Smooth muscle cell (in vitro differentiated cells): ENCODE data around the gene NHEJ1. TPM values are rescaled to one million over a fixed set of nuclear protein-coding genes. Genes with fewer than 3 reads are reported as not detected.
A peak's percentile ranks its signal among the peaks of the same experiment; 100 is the strongest.

ENCODE experiments used
- DNase-seq: peaks from one replicate; lab custom pipeline; 2025; ENCODE audit not compliant: unreplicated experiment; lab: John Stamatoyannopoulos, UW
- H2AFZ ChIP-seq: fragments of 200-600 bp; sonication (generic); 2 replicates; pipeline ENCODE4 v1.6.0; 2016; ENCODE audit warnings: antibody characterized with exemption, low read depth, mild to moderate bottlenecking
- H3F3A ChIP-seq: fragments of 200-600 bp; sonication (generic); 2 replicates; pipeline ENCODE4 v1.6.0; 2017; ENCODE audit warnings: antibody characterized with exemption, low read depth
- H3K27ac ChIP-seq: fragments of 200-600 bp; sonication (generic); 2 replicates; pipeline ENCODE4 v1.5.1; 2016; ENCODE audit warnings: low read depth, mild to moderate bottlenecking
- H3K27me3 ChIP-seq: fragments of 200-600 bp; sonication (generic); 2 replicates; pipeline ENCODE4 v1.6.1; 2016; ENCODE audit warnings: low read depth, mild to moderate bottlenecking
- H3K36me3 ChIP-seq: fragments of 200-600 bp; sonication (generic); 2 replicates; pipeline ENCODE4 v1.5.1; 2016; ENCODE audit warnings: low read depth
- H3K4me1 ChIP-seq: fragments of 200-600 bp; sonication (generic); 2 replicates; pipeline ENCODE4 v1.5.1; 2016; ENCODE audit warnings: low read depth
- H3K4me2 ChIP-seq: fragments of 200-600 bp; sonication (generic); 2 replicates; pipeline ENCODE4 v1.6.0; 2016; ENCODE audit warnings: mild to moderate bottlenecking
- H3K4me3 ChIP-seq: fragments of 200-600 bp; sonication (generic); 2 replicates; pipeline ENCODE4 v1.5.1; 2016; ENCODE audit warnings: mild to moderate bottlenecking
- H3K79me2 ChIP-seq: fragments of 200-600 bp; sonication (generic); 2 replicates; pipeline ENCODE4 v1.6.0; 2016; ENCODE audit warnings: low read depth, mild to moderate bottlenecking
- H3K9ac ChIP-seq: fragments of 200-600 bp; sonication (generic); 2 replicates; pipeline ENCODE4 v1.6.0; 2016; ENCODE audit warnings: low read depth
- H3K9me3 ChIP-seq: fragments of 200-600 bp; sonication (generic); replicated peaks from 2 replicates; pipeline ENCODE4 v1.5.1; 2016; ENCODE audit warnings: low read depth
- H4K20me1 ChIP-seq: fragments of 200-600 bp; sonication (generic); 2 replicates; pipeline ENCODE4 v1.6.0; 2016; ENCODE audit warnings: low read depth
- WGBS: methylation state at CpG from one replicate; pipeline ENCODE4 v1.1.7; 2016; ENCODE audit warnings: low lambda C conversion rate; 5-methylcytosine and 5-hydroxymethylcytosine counted together
- polyA plus RNA-seq: library from polyadenylated mRNA; unstranded; fragments of >200 nt; fragmentation: Nextera tagmentation; extraction: Ambion mirVana; gene quantifications from 2 replicates; pipeline ENCODE4 v1.2.1, GENCODE V29; 2016
- total RNA-seq: library from RNA; depleted of rRNA; stranded (reverse); fragments of >200 nt; gene quantifications from 2 replicates; pipeline ENCODE4 v1.2.3, GENCODE V29; 2014
- TF ChIP-seq, protein P1 (sequence below): fragments of 200-600 bp; sonication (generic); IDR thresholded peaks from 2 replicates; pipeline ENCODE4 v1.5.1; 2017; ENCODE audit warnings: borderline replicate concordance, mild to moderate bottlenecking, antibody characterized with exemption; ENCODE audit not compliant: insufficient read depth, poor library complexity, severe bottlenecking

Gene NHEJ1
- total and polyA plus RNA-seq, 2 experiments from 2014 or later, result 6.0 to 8.5 TPM

DNA sequence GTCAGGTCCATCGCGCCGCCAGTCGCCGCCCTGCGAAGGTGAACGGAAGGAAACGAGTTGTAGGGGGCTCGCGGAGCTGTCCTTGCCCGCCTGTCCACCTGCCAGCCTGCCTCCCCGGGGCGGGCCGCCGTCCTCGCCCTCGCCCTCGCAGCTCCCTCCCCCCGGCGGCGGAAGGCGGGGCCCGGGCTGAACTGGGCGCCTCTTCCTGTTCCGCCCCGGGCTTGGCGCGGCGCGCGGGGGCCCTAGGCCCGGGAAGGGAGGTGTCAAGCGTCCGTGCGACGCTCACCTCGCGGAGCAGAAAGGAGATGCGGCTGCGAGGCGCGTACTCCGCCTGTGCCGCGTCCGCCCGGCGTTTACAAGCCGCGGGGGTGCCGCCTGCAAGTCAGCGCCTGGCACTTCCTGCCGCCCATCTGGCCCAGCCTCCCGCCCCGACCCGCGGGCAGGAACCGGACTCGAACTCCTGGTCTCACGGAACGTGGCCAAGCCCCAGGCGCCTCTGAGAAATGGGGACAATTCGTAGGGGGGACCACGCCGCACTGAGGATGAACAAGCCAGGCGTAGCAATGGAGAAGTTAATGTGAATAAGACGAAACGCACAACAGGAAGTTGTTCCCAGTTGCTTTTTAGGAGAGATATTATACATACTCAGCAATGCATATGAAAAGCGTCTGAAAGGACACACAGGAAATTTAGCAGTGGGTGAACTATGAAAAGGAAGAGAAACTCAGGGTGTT, 16.4 kb upstream of the NHEJ1 start, which contains the start of gene CNPPD1:
Gene CNPPD1, minus strand, starts transcription at position 108 of the 734 bp plus-strand sequence. Its CDS starts 97 bp downstream, at position 11.
- Histone ChIP-seq H3K27me3 (no peaks in the 10 kb centered on the region), H3F3A (no peaks in the 10 kb centered on the region), H2AFZ (peak within 1 kb of the TSS; percentile 89), H3K4me3 (peak within 1 kb of the TSS; percentile 74), H3K4me2 (peak within 1 kb of the TSS; percentile 99), H3K27ac (peak within 1 kb of the TSS; percentile 79), H4K20me1 (peaks cover 7% of the 10 kb centered on the region), H3K36me3 (no peaks in the 10 kb centered on the region), H3K9me3 (no peaks in the 10 kb centered on the region), H3K79me2 (peaks cover 14% of the 10 kb centered on the region), H3K9ac (peak within 1 kb of the TSS; percentile 78), H3K4me1 (peaks cover 4% of the 10 kb centered on the region)
- WGBS, result under 1% methylated on average over 60 of the region's 69 CpGs
- DNase-seq, result peak; percentile 46
- TF ChIP-seq, protein P1, sequence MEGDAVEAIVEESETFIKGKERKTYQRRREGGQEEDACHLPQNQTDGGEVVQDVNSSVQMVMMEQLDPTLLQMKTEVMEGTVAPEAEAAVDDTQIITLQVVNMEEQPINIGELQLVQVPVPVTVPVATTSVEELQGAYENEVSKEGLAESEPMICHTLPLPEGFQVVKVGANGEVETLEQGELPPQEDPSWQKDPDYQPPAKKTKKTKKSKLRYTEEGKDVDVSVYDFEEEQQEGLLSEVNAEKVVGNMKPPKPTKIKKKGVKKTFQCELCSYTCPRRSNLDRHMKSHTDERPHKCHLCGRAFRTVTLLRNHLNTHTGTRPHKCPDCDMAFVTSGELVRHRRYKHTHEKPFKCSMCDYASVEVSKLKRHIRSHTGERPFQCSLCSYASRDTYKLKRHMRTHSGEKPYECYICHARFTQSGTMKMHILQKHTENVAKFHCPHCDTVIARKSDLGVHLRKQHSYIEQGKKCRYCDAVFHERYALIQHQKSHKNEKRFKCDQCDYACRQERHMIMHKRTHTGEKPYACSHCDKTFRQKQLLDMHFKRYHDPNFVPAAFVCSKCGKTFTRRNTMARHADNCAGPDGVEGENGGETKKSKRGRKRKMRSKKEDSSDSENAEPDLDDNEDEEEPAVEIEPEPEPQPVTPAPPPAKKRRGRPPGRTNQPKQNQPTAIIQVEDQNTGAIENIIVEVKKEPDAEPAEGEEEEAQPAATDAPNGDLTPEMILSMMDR, result no peak

DNA sequence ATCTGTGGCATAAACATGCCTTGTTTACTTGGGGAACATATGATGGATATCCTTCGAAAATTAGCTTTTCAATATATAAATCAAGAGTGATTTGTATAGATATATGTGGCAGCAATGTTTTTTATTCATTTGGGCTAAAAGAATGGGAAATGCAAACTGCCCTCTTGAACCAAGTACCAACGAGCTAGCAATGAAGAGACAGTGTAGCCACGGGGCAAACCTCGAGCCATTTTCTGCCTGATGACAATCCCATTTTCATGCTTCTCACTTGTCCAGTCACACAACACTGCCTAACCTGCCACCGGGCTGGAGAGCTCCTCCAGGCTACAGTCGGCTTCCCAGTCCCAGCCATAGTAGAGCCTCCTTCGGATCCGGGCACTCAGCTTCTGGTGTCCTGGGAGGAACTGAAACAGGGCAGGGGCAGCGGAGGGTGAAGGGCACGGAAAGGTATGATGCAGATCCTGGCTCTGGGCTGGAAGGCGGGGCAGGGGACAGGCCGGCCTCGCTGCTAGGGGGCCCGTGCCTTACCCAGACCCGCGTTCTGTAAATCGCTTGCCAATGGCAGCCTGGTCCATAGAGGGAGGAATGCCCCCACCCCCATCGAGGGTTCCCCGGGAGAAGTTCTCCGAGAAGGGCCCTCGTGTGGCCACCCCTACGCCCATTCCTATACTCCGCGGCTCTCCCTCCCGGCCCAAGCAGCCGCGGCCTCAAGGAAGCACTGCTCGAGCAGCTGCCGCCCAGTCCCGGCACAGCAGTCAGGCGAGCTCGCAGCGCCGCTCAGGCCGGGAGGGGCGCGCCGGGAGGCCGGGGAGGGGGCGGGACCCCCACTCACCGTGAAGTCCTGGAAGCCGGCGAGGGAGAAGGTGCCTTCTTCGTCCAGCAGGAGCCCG, 15.6 kb upstream of the NHEJ1 start:
- no peak for DNase-seq
- WGBS, result 7% methylated on average over 33 of the region's 45 CpGs
- H3K27ac ChIP-seq, result peak overlapping the region; percentile 79
- peaks cover 7% of the 10 kb centered on the region for H4K20me1 ChIP-seq
- peak overlapping the region; percentile 74 for H3K4me3 ChIP-seq
- no peaks in the 10 kb centered on the region for H3K36me3 ChIP-seq
- H3F3A ChIP-seq, result peaks cover 3% of the 10 kb centered on the region
- H3K9ac ChIP-seq, result peak overlapping the region; percentile 78
- peaks cover 4% of the 10 kb centered on the region for H3K4me1 ChIP-seq
- H3K4me2 ChIP-seq, result peak overlapping the region; percentile 99
- TF ChIP-seq, protein P1, result no peak
- H3K27me3 ChIP-seq, result no peaks in the 10 kb centered on the region
- H2AFZ ChIP-seq, result peak overlapping the region; percentile 89
- H3K79me2 ChIP-seq, result peaks cover 14% of the 10 kb centered on the region
- no peaks in the 10 kb centered on the region for H3K9me3 ChIP-seq

DNA sequence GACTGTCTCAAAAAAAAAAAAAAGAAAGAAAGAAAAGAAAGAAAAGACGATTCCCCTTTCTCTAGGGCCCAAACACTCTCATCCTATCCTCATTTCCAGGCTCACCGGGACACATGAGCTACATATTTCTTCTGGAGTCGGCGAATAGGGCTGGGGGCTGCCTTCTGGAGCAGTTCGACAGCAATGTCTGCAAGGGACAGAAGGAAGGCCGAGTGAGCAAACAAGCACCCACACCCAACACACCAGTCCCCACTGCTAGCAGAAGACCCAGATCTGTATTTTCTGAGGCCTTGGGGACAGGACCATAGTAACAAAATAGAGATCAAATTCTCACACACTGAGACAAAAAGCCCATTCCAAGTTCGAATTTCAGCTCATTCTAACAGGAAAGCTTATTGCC, 14.9 kb upstream of the NHEJ1 start:
- Histone ChIP-seq H3K4me2 (peak overlapping the region; percentile 99), H3K4me3 (peak overlapping the region; percentile 74), H3F3A (peaks cover 3% of the 10 kb centered on the region), H3K79me2 (peaks cover 14% of the 10 kb centered on the region), H3K4me1 (peaks cover 4% of the 10 kb centered on the region), H3K9me3 (no peaks in the 10 kb centered on the region), H3K9ac (no peak overlapping the region), H3K27ac (no peak overlapping the region), H3K27me3 (no peaks in the 10 kb centered on the region), H2AFZ (no peak overlapping the region), H3K36me3 (no peaks in the 10 kb centered on the region), H4K20me1 (peaks cover 7% of the 10 kb centered on the region)
- no peak for DNase-seq
- TF ChIP-seq, protein P1, result no peak
- 86% methylated on average over 7 of the region's 7 CpGs for WGBS
